H1 (cell line): ENCODE results near the gene BCL2L13. TPM values are rescaled to one million over a fixed set of nuclear protein-coding genes. Genes with fewer than 3 reads are reported as not detected.

Experiments
- CTCF ChIA-PET: fragments of 300-600 bp; sonication (Branson Sonifier 250); formaldehyde crosslinking; loops from one replicate; lab custom pipeline; 2021; ENCODE audit not compliant: partially characterized antibody; lab: Charles Lee
- POLR2A ChIA-PET: fragments of 300-600 bp; sonication (Branson Sonifier 250); formaldehyde crosslinking; loops from one replicate; lab custom pipeline; 2021; ENCODE audit warnings: inconsistent platforms; ENCODE audit not compliant: partially characterized antibody; lab: Charles Lee
- DNase-seq, 2 experiments: peaks; one replicate each; pipeline versions ENCODE4 v3.0.0 to v3.0.0-alpha.2; 2010 to 2022; ENCODE audit warnings: low spot score in 2 of 2, low read depth in 1 of 2, mixed read lengths in 1 of 2
- FAIRE-seq: peaks from 2 replicates; lab custom pipeline; 2011; peaks lifted over from hg19 to GRCh38; lab: Jason Lieb, UNC
- H2AFZ ChIP-seq: 2 replicates; pipeline ENCODE4 v1.8.1; 2012; ENCODE audit warnings: low read length, inconsistent platforms
- H2AK5ac ChIP-seq: 2 replicates; pipeline ENCODE4 v1.6.1; 2013; ENCODE audit warnings: low read depth, low read length
- H2BK120ac ChIP-seq: replicated peaks from 2 replicates; pipeline ENCODE3; 2013; ENCODE audit warnings: low read depth, low read length, inconsistent platforms
- H2BK12ac ChIP-seq: 2 replicates; pipeline ENCODE4 v1.6.1; 2013; ENCODE audit warnings: low read depth, low read length
- H2BK15ac ChIP-seq: 2 replicates; pipeline ENCODE4 v1.6.1; 2013; ENCODE audit warnings: low read length
- H2BK20ac ChIP-seq: 2 replicates; pipeline ENCODE4 v1.6.1; 2013; ENCODE audit warnings: low read length
- H2BK5ac ChIP-seq: 2 replicates; pipeline ENCODE4 v1.6.1; 2013; ENCODE audit warnings: low read depth, low read length
- H3K14ac ChIP-seq: 2 replicates; pipeline ENCODE4 v1.6.1; 2013; ENCODE audit warnings: inconsistent platforms; ENCODE audit not compliant: insufficient read length
- H3K18ac ChIP-seq: 2 replicates; pipeline ENCODE4 v1.6.1; 2013; ENCODE audit warnings: low read length; ENCODE audit errors: extremely low read depth
- H3K23ac ChIP-seq: 2 replicates; pipeline ENCODE4 v1.6.1; 2013; ENCODE audit warnings: inconsistent platforms; ENCODE audit not compliant: insufficient read length
- H3K23me2 ChIP-seq: 2 replicates; pipeline ENCODE4 v1.6.1; 2013; ENCODE audit warnings: low read depth, low read length
- H3K27ac ChIP-seq: 2 replicates; pipeline ENCODE4 v1.6.1; 2011; ENCODE audit warnings: low read depth, low read length, inconsistent platforms
- H3K27me3 ChIP-seq, 4 experiments: replicated peaks in 1 of 4; 1 replicate in 1 of 4; 2 replicates in 3 of 4; pipeline versions ENCODE4 v1.6.1 to v1.8.1; 2011 to 2013; ENCODE audit warnings: low read length in 3 of 4, mild to moderate bottlenecking in 3 of 4, inconsistent platforms in 2 of 4, mixed read lengths in 2 of 4, moderate library complexity in 1 of 4; ENCODE audit not compliant: control insufficient read depth in 3 of 4, insufficient read depth in 3 of 4; ENCODE audit errors: extremely low read depth in 1 of 4
- H3K36me3 ChIP-seq, 4 experiments: 2 replicates each; pipeline versions ENCODE4 v1.6.1 to v1.8.1; 2011 to 2013; ENCODE audit warnings: mild to moderate bottlenecking in 4 of 4, low read length in 3 of 4, moderate library complexity in 2 of 4, control low read depth in 1 of 4, inconsistent platforms in 1 of 4; ENCODE audit not compliant: insufficient read depth in 4 of 4, control insufficient read depth in 2 of 4
- H3K4ac ChIP-seq: replicated peaks from 2 replicates; pipeline ENCODE3; 2013; ENCODE audit warnings: low read length, low read depth, mixed read lengths, inconsistent platforms; ENCODE audit not compliant: insufficient read length
- H3K4me1 ChIP-seq, 4 experiments: replicated peaks in 1 of 4; 1 replicate in 1 of 4; 2 replicates in 3 of 4; pipeline versions ENCODE4 v1.6.1 to v1.8.1; 2011 to 2013; ENCODE audit warnings: low read length in 3 of 4, inconsistent platforms in 2 of 4, mixed read lengths in 1 of 4; ENCODE audit not compliant: insufficient read depth in 4 of 4, control insufficient read depth in 3 of 4
- H3K4me2 ChIP-seq, 2 experiments: 2 replicates each; pipeline versions ENCODE4 v1.6.1 to v1.8.1; 2011 to 2013; ENCODE audit warnings: low read depth in 2 of 2, low read length in 2 of 2, control low read depth in 1 of 2, inconsistent platforms in 1 of 2, mild to moderate bottlenecking in 1 of 2; ENCODE audit not compliant: insufficient read depth in 1 of 2
- H3K4me3 ChIP-seq, 4 experiments: fragments of 200-600, 300-600 bp in 1 of 4; sonication (generic), shearing (Covaris generic), sonication (Bioruptor Twin) in 1 of 4; 2 replicates each; pipeline versions ENCODE4 v1.5.1 to v1.8.1; 2011 to 2016; ENCODE audit warnings: low read length in 4 of 4, low read depth in 3 of 4, control low read depth in 2 of 4, inconsistent platforms in 2 of 4, mild to moderate bottlenecking in 2 of 4, mixed read lengths in 1 of 4, moderate library complexity in 1 of 4; ENCODE audit not compliant: insufficient read depth in 2 of 4; ENCODE audit errors: extremely low read depth in 1 of 4
- H3K56ac ChIP-seq: replicated peaks from 2 replicates; pipeline ENCODE3; 2013; ENCODE audit warnings: low read depth, mild to moderate bottlenecking, mixed read lengths, low read length, inconsistent platforms; ENCODE audit not compliant: insufficient read length
- H3K79me1 ChIP-seq: 2 replicates; pipeline ENCODE4 v1.6.1; 2013; ENCODE audit warnings: low read depth, low read length, control low read depth
- H3K79me2 ChIP-seq, 2 experiments: 2 replicates each; pipeline versions ENCODE4 v1.6.1 to v1.8.1; 2012 to 2013; ENCODE audit warnings: low read length in 2 of 2, mild to moderate bottlenecking in 2 of 2, inconsistent platforms in 1 of 2; ENCODE audit not compliant: insufficient read depth in 2 of 2, control insufficient read depth in 1 of 2
- H3K9ac ChIP-seq, 4 experiments: replicated peaks in 1 of 4; 1 replicate in 1 of 4; 2 replicates in 3 of 4; pipeline versions ENCODE4 v1.6.1 to v1.8.1; 2011 to 2013; ENCODE audit warnings: low read depth in 3 of 4, low read length in 3 of 4, control low read depth in 2 of 4, mild to moderate bottlenecking in 2 of 4, moderate library complexity in 2 of 4, inconsistent platforms in 1 of 4; ENCODE audit errors: extremely low read depth in 1 of 4
- H3K9me3 ChIP-seq, 2 experiments: 2 replicates each; pipeline versions ENCODE4 v1.6.1 to v1.8.1; 2012 to 2013; ENCODE audit warnings: mild to moderate bottlenecking in 2 of 2, moderate library complexity in 2 of 2, control low read depth in 1 of 2, inconsistent platforms in 1 of 2, low read depth in 1 of 2, low read length in 1 of 2, mixed read lengths in 1 of 2; ENCODE audit not compliant: insufficient read depth in 2 of 2
- H4K20me1 ChIP-seq, 2 experiments: replicated peaks in 1 of 2; 2 replicates each; pipeline versions ENCODE3 to v1.8.1; 2011 to 2013; ENCODE audit warnings: inconsistent platforms in 2 of 2, low read length in 2 of 2, mild to moderate bottlenecking in 1 of 2; ENCODE audit not compliant: insufficient read depth in 2 of 2, control insufficient read depth in 1 of 2
- H4K5ac ChIP-seq: 2 replicates; pipeline ENCODE4 v1.6.1; 2013; ENCODE audit warnings: low read length, low read depth, mixed read lengths, inconsistent platforms; ENCODE audit not compliant: insufficient read length
- H4K8ac ChIP-seq: 2 replicates; pipeline ENCODE4 v1.8.0; 2013; ENCODE audit warnings: mild to moderate bottlenecking, moderate library complexity, low read length, inconsistent platforms; ENCODE audit not compliant: insufficient read depth; ENCODE audit errors: extremely low read depth
- H4K91ac ChIP-seq: replicated peaks from 2 replicates; pipeline ENCODE3; 2013; ENCODE audit warnings: low read length, mixed read lengths, inconsistent platforms; ENCODE audit not compliant: insufficient read length
- SAP30 ChIP-seq: fragments of 300-600 bp; sonication (generic); IDR thresholded peaks from 2 replicates; pipeline ENCODE4 v1.7.1; 2012; ENCODE audit warnings: low read length, moderate library complexity, mild to moderate bottlenecking, inconsistent platforms; ENCODE audit not compliant: insufficient read depth, insufficient replicate concordance
- WGBS, 2 experiments: shearing (Covaris generic) in 1 of 2; methylation state at CpG; one replicate each; pipeline versions ENCODE4 v1.1.6 to v1.1.7; 2013 to 2015; ENCODE audit warnings: low lambda C conversion rate in 2 of 2, mixed read lengths in 2 of 2, inconsistent platforms in 1 of 2, low coverage in 1 of 2, missing lambda C conversion rate in 1 of 2; ENCODE audit not compliant: insufficient replicate concordance in 2 of 2, insufficient coverage in 1 of 2, insufficient read length in 1 of 2; ENCODE audit errors: extremely low coverage in 1 of 2, missing lambda C conversion rate in 1 of 2; 5-methylcytosine and 5-hydroxymethylcytosine counted together
- polyA plus RNA-seq, 7 experiments: library from polyadenylated mRNA; depleted of rRNA in 3 of 7; stranded (reverse) in 5 of 7; unstranded in 2 of 7; fragments of >200 nt in 5 of 7; fragments of 200-250 nt in 2 of 7; gene quantifications; 1 replicate in 5 of 7; 2 replicates in 1 of 7; 4 replicates in 1 of 7; pipeline versions ENCODE4 v1.2.1 to v1.2.3, GENCODE V29; 2011 to 2013; ENCODE audit warnings: missing spikeins in 2 of 7, mixed read lengths in 2 of 7
- total RNA-seq: library from RNA; stranded (reverse); fragmentation: NEBNext Ultra II Directional; extraction: Animal tissue kit (Norgen Biotek cat#: 25700); gene quantifications from 2 replicates; pipeline ENCODE4 v1.2.1, GENCODE V29; 2021

BCL2L13 gene
- total and polyA plus RNA-seq, 2 of the 8 experiments (the other 6 are each of a cell fraction or from before 2014, with no cell fraction given) = 20.7 to 35.0 TPM

- Histone ChIP-seq H4K5ac (no peak overlapping the region), H2BK12ac (no peak overlapping the region), H2BK15ac (no peak overlapping the region), H3K4ac (no peak overlapping the region), H3K4me2 (no peak overlapping the region), H3K4me1 (no peaks in the 10 kb centered on the region), H2BK120ac (no peak overlapping the region), H3K79me2 (no peaks in the 10 kb centered on the region), H3K27ac (no peak overlapping the region), H3K79me1 (no peaks in the 10 kb centered on the region), H3K23ac (no peak overlapping the region), H3K4me3 (no peak overlapping the region), H3K36me3 (peaks cover 0 to 17% (median 11%) of the 10 kb centered on the region in 4 experiments; a peak in 7 of 8 replicates), H2BK5ac (no peak overlapping the region), H2AK5ac (no peak overlapping the region), H3K18ac (no peak overlapping the region), H3K14ac (no peak overlapping the region), H4K20me1 (no peaks in the 10 kb centered on the region), H3K27me3 (no peaks in the 10 kb centered on the region), H3K56ac (no peak overlapping the region), H3K9ac (no peak overlapping the region), H3K9me3 (no peaks in the 10 kb centered on the region), H2BK20ac (no peak overlapping the region), H4K91ac (no peak overlapping the region), H2AFZ (no peak overlapping the region), H4K8ac (no peak overlapping the region), H3K23me2 (no peaks in the 10 kb centered on the region)
- 92% methylated on average over 4 of the region's 4 CpGs; no CpG with 5 or more reads in 1 of the 2 experiments for WGBS, 2 experiments
- DNase-seq (no peak), FAIRE-seq (no peak)
- ChIA-PET CTCF (interaction anchor here (1.0 to 1.1 kb wide), 2 partner anchors 10 to 97 kb away, joined by 3 to 7 read pairs; no protein-coding TSS in a partner anchor), POLR2A (interaction anchor here (1.1 kb wide), 1 partner anchor 20 kb away, joined by 3 read pairs; no protein-coding TSS in a partner anchor)
- no peak for TF ChIP-seq SAP30
Observed at GRCh38 chr22:17734187-17734586, 95.6 kb downstream of the BCL2L13 start.
